KBM-7 (cell line): ENCODE results near the gene ITPKC.
"Not testable (repeated sequence)": the region's sequence is repeated elsewhere in the genome, so short reads cannot be mapped to it uniquely, and the experiment has no call there.

Experiments used
- DNase-seq: peaks from one replicate; pipeline ENCODE4 v3.0.0-alpha.2; 2015
- in situ Hi-C: fragments of 300-500 bp; cut with MboI; formaldehyde crosslinking; loops from 2 replicates; pipeline ENCODE4 v1.14.3; 2020; ENCODE audit warnings: low sequenced_read_pairs, low pct_unique_long_range_greater_than_20kb, mixed read lengths

Gene ITPKC

GRCh38 chr19:40752257-40752781 lies 35.4 kb downstream of the ITPKC start:
- in situ Hi-C loops = no loop called here
- peak; percentile 36 for DNase-seq

GRCh38 chr19:40754611-40755247 lies 37.8 kb downstream of the ITPKC start:
- in situ Hi-C loops = no loop called here
- DNase-seq = no peak

DNA sequence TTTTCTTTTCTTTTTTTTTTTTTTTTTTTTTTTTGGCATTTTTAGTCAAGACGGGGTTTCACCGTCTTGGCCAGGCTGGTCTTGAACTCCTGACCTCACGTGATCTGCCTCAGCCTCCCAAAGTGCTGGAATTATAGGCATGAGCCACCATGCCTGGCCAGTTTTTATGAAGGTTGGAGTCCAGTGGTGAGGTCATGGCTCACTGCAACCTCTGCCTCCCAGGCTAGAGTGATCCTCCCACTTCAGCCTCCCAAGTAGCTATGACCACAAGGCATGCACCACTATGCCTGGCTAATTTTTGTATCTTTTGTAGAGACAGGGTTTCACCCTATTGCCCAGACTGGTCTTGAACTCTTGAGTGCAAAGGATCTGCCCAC lies 38.3 kb downstream of the ITPKC start:
- DNase-seq = no peak
- in situ Hi-C loops = no loop called here

DNA sequence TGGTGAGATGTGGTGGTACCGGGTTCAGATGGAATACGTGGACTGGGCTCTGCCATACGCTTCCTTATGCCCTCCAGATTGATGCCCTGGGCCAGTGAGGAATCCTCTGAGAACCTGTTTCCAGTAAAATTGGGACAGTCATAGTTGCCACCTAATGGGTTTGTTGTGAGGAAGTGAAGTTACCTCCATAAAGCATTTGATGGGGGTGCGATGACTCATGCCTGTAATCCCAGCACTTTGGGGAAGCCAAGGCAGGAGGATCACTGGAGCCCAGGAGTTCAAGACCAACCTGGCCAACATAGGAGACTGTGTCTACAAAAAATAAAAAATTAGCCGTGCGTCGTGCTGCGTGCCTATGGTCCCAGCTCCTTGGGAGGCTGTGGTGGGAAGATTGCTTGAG lies 38.9 kb downstream of the ITPKC start:
- in situ Hi-C loops = no loop called here
- DNase-seq = no peak

GRCh38 chr19:40756502-40757110 lies 39.7 kb downstream of the ITPKC start:
- in situ Hi-C loops = no loop called here
- DNase-seq = peak; percentile 27

DNA sequence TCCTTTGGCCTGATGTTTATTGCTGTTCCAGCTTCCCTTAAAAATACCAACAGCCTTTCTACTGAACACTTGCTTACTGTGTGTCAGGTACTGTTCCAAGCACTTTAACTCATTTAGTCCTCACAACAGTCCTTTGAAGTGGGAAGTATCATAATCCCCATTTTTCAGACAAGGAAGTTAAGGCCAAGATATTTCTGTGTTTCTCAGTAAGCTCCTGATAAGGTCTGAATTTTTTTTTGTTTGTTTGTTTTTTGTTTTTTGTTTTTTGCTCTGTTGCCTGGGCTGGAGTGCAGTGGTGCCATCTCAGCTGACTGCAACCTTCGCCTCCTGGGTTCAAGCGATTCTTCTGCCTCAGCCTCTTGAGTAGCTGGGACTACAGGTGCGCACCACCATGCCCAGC lies 41.6 kb downstream of the ITPKC start:
- no peak for DNase-seq
- in situ Hi-C loops = no loop called here

- in situ Hi-C loops = no loop called here
Observed at GRCh38 chr19:40759352-40759751, 42.4 kb downstream of the ITPKC start.

GRCh38 chr19:40762754-40763470 lies 46.0 kb downstream of the ITPKC start:
- in situ Hi-C loops = no loop called here
- no peak for DNase-seq

More at GRCh38 chr19:40759352-40759751, 42.4 kb downstream of the ITPKC start:
- no peak for DNase-seq

- no peak for DNase-seq
- in situ Hi-C loops = no loop called here
Observed at GRCh38 chr19:40763526-40763925, 46.6 kb downstream of the ITPKC start.

GRCh38 chr19:40763963-40764362 lies 47.1 kb downstream of the ITPKC start:
- DNase-seq = no peak
- in situ Hi-C loops = no loop called here

DNA sequence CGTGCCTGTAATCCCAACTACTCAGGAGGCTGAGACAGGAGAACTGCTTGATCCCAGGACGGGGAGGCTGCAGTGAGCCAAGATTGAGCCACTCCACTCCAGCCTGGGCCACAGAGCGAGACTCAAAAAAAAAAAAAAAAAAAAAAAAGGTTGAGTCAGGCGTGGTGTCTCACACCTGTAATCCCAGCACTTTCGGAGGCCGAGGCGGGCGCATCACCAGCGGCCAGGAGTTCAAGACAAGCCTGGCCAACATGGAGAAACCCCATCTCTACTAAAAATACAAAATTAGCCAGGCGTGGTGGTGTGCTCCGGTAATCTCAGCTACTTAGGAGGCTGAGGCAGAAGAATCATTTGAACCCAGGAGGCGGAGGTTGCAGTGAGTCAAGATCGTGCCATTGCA lies 49.5 kb downstream of the ITPKC start:
- DNase-seq, in situ Hi-C loops: not testable (repeated sequence)

- no peak for DNase-seq
- in situ Hi-C loops = no loop called here
Observed at GRCh38 chr19:40768869-40769268, 52.0 kb downstream of the ITPKC start.

GRCh38 chr19:40771101-40771862 lies 54.4 kb downstream of the ITPKC start:
- DNase-seq = peak; percentile 29
- in situ Hi-C loops = not testable (repeated sequence)

DNA sequence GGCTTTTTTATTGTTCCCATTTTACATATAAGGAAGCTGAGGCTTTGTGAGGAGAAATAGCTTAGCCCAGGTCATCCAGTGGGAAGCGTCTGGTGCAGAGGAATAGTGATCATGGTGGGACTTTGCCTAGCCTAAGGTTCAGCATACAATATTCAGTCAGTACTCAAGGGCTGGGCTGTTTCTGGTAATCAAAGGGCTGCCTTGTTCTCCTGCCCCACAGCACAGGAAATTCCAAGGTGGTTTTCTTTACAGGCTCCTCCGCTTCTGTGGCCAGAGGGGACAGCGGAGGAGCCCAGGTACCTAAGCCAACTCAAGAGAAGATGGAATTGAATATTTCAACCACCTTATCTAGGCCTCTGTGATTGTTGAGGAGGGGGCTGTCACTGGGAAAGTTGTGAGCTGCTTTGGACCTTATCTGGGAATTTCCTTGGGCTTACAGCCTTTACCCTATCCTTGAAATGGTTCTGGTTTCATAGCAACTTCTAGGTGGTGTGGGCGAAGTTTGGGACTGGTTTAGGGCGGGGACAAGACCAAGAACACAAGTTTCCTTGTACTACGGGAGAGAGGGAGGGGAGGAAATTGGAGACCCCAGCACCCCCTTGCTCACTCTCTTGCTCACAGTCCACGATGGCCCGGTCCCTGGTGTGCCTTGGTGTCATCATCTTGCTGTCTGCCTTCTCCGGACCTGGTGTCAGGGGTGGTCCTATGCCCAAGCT lies 58.2 kb downstream of the ITPKC start, which contains the start of gene MIA:
Gene MIA (plus strand): TSS at position 606 of the 716 bp plus-strand sequence. CDS start 22 bp downstream, at position 628.
- DNase-seq = no peak
- in situ Hi-C loops = no loop called here

- DNase-seq = no peak
- in situ Hi-C loops = no loop called here
Observed at GRCh38 chr19:40775632-40776022, 58.7 kb downstream of the ITPKC start.

- no peak for DNase-seq
- in situ Hi-C loops = no loop called here
Observed at GRCh38 chr19:40776364-40776763, 59.5 kb downstream of the ITPKC start.

DNA sequence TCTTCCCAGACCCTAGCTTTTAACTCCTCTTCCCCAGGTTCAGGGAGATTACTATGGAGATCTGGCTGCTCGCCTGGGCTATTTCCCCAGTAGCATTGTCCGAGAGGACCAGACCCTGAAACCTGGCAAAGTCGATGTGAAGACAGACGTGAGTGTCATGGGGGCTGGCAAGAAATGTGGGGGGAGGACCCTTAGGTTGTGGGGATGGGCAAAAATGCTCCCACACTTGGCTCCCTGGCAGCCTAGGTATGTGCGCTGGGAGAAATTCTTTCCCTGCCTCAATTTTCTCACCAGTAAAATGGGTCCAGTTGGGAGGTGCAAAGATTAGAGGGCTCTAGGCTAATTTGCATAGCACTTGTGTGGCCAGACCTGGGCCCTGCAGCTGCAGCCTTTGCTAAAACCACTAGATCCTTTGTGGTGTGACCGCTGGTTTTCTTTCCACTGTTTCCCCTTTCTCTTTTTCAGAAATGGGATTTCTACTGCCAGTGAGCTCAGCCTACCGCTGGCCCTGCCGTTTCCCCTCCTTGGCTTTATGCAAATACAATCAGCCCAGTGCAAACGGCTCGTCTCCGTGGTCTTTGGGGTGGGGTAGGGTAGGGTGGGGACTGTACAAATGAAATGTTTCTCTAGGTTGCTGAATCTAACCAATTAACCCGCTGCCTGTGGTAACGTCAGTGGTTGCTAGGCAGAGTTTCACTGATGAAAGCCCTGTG lies 60.2 kb downstream of the ITPKC start:
- peak; percentile 99 for DNase-seq
- in situ Hi-C loops = no loop called here

GRCh38 chr19:40777645-40777936 lies 60.7 kb downstream of the ITPKC start:
- DNase-seq = no peak
- in situ Hi-C loops = no loop called here
